Esophagus squamous epithelium (tissue), 4 donors: ENCODE results near the gene FRK.

ENCODE experiments used
- CTCF ChIP-seq, 6 experiments: fragments of 450-650 bp in 4 of 6; fragments of 200-600 bp in 2 of 6; sonication (generic) in 2 of 6; IDR thresholded peaks; one replicate each; pipeline ENCODE4 v1.5.1; 2016 to 2019; ENCODE audit warnings: antibody characterized with exemption in 6 of 6, mild to moderate bottlenecking in 4 of 6, moderate library complexity in 4 of 6
- POLR2A ChIP-seq, 4 donors: fragments of 450-650 bp; IDR thresholded peaks; one replicate each; pipeline ENCODE4 v1.6.1; 2017; ENCODE audit warnings: antibody characterized with exemption in 4 of 4, mild to moderate bottlenecking in 4 of 4, moderate library complexity in 3 of 4

- no peak for TF ChIP-seq CTCF (IDR thresholded peaks at IDR 0.05)
- TF ChIP-seq POLR2A (IDR thresholded peaks at IDR 0.05), result no peak
These were observed 49.2 kb downstream of the FRK start for GRCh38 chr6:116011520-116011919.
